ENCODE data around the gene LEO1.

DNA sequence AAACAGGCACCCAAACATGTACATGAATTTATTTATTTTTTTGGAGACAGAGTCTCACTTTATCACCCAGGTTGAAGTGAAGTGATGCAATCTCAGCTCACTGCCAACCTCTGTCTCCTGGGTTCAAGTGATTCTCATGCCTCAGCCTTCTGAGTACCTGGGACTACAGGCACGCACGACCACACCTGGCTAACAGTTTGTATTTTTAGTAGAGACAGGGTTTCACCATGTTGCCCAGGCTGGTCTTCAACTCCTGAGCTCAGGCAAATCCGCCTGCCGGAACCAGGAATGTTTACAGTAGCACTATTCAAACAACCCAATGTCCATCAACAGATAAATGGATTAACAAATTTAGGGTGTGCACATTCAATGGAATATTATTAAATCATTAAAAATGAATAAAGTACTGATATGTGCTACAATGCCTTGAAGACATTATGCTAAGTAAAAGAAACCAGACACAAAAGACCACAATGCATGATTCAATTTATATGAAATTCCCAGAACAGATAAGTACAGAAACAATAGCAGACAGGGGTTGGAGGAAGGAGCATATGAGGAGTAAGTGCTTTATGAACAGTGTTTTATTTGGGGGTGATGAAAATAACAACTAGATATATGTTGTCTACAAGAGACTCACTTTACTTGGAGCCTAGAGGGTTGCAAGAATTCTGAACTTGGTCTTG is 1.3 kb downstream of the LEO1 start:
- TF ChIP-seq CTCF (IDR thresholded peaks at IDR 0.05; ENCODE audit: low read depth, low read length, poor library complexity, severe bottlenecking) = no peak
- no peak for TF ChIP-seq EZH2phosphoT487 (IDR thresholded peaks at IDR 0.05; ENCODE audit: borderline replicate concordance, low read length)

Data from DOHH2 (cell line).